SK-N-MC (cell line): ENCODE data around the gene NAA15.

Experiments used
- DNase-seq: peaks from one replicate; pipeline ENCODE4 v3.0.0-alpha.2; 2011; ENCODE audit warnings: low read depth, low spot score
- H3K27ac ChIP-seq: fragments of 200-600 bp; sonication (generic); 2 replicates; pipeline ENCODE4 v1.5.1; 2016; ENCODE audit warnings: mixed run types
- H3K36me3 ChIP-seq: fragments of 200-600 bp; sonication (generic); 2 replicates; pipeline ENCODE4 v1.6.1; 2017; ENCODE audit warnings: antibody characterized with exemption, low read length, mixed read lengths; ENCODE audit not compliant: insufficient read depth
- H3K4me3 ChIP-seq: fragments of 200-600 bp; sonication (generic); 2 replicates; pipeline ENCODE4 v1.5.1; 2016
- H3K9ac ChIP-seq: fragments of 200-600 bp; sonication (generic); 2 replicates; pipeline ENCODE4 v1.8.0; 2017; ENCODE audit warnings: mixed run types, mixed read lengths; ENCODE audit not compliant: insufficient read length
- H3K9me3 ChIP-seq: fragments of 200-600 bp; sonication (generic); 2 replicates; pipeline ENCODE4 v1.6.1; 2017; ENCODE audit warnings: low read depth, mild to moderate bottlenecking, antibody characterized with exemption, low read length, moderate library complexity, mixed read lengths
- EZH2 ChIP-seq: fragments of 200-600 bp; sonication (generic); IDR thresholded peaks from one replicate; pipeline ENCODE4 v1.6.1; 2017; ENCODE audit warnings: antibody characterized with exemption
- FOXP2 ChIP-seq: optimal IDR thresholded peaks from 2 replicates; pipeline ENCODE3; 2011; ENCODE audit warnings: mild to moderate bottlenecking, moderate library complexity; ENCODE audit not compliant: insufficient read depth; ENCODE audit errors: extremely low read length, control extremely low read depth
- POLR2AphosphoS5 ChIP-seq: IDR thresholded peaks from 2 replicates; pipeline ENCODE4 v1.6.1; 2012; ENCODE audit warnings: mild to moderate bottlenecking, low read depth, low read length, borderline replicate concordance

The NAA15 gene

GRCh38 chr4:139274790-139275189 is 26.5 kb upstream of the NAA15 start:
- Histone ChIP-seq H3K4me3 (no peak overlapping the region), H3K9ac (no peak overlapping the region), H3K27ac (no peak overlapping the region), H3K36me3 (no peaks in the 10 kb centered on the region), H3K9me3 (no peaks in the 10 kb centered on the region)
- DNase-seq: no peak
- no peak for TF ChIP-seq FOXP2
- TF ChIP-seq POLR2AphosphoS5: no peak
- no peak for TF ChIP-seq EZH2

- no peak overlapping the region for H3K4me3 ChIP-seq
- H3K9ac ChIP-seq: no peak overlapping the region
- no peaks in the 10 kb centered on the region for H3K36me3 ChIP-seq
- H3K27ac ChIP-seq: no peak overlapping the region
- peak; percentile 57 for DNase-seq
- TF ChIP-seq FOXP2 (no peak), POLR2AphosphoS5 (no peak), EZH2 (no peak)
- no peaks in the 10 kb centered on the region for H3K9me3 ChIP-seq
Measured at GRCh38 chr4:139275281-139275735, 26.0 kb upstream of the NAA15 start.

- Histone ChIP-seq H3K9ac (no peak overlapping the region), H3K4me3 (no peak overlapping the region), H3K27ac (no peak overlapping the region)
Measured at GRCh38 chr4:139278485-139278884, 22.8 kb upstream of the NAA15 start.

DNA sequence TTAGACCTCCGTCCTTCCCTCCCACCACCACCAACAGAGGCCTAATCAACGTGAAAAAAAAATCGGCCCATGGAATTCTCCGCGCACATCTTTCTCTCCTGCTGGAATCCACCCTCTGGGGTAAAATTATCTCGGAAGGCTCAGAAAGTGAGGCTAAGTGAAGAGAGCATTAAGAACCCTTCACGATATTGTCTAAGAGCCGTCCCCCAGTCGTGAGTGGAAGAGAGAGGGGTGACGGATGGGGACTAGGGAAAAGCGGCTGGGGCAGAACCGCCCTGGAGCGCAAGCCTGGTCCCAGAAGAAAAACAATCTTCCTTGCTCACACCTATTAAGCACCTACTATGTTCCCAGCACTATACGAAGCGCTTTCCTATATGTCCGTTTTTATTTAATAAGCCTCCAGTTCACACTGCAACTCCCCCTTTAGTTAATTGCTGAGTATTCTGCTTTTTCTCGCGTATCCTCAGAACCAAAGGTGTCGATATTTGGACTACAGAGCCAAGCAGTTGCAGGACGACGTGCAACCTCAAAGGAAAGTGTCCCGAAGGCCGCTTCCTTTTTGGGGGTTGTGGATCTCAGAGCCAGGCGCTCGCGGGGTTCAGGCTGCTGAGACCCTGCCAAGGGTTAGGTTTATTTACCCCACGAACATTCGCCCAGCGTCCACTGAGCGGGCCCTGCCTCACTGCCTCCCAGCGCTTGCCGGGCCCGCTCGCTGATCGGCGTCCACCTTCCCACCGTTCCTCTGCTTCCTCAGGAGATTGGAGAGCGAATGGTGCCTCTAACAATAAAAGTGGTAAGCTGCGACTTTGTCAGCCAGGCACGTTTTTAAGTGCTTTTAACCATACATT is 22.2 kb upstream of the NAA15 start:
- Histone ChIP-seq H3K27ac (no peak overlapping the region), H3K9me3 (no peaks in the 10 kb centered on the region), H3K4me3 (no peak overlapping the region), H3K9ac (no peak overlapping the region), H3K36me3 (no peaks in the 10 kb centered on the region)
- DNase-seq: no peak
- TF ChIP-seq EZH2: no peak
- no peak for TF ChIP-seq POLR2AphosphoS5

More at GRCh38 chr4:139278485-139278884, 22.8 kb upstream of the NAA15 start:
- Histone ChIP-seq H3K36me3 (no peaks in the 10 kb centered on the region), H3K9me3 (no peaks in the 10 kb centered on the region)
- DNase-seq: no peak
- no peak for TF ChIP-seq FOXP2
- TF ChIP-seq EZH2: no peak
- TF ChIP-seq POLR2AphosphoS5: no peak

GRCh38 chr4:139279760-139280620 is 21.3 kb upstream of the NAA15 start, which contains the start of gene MGARP:
MGARP (minus strand) TSS chr4:139280225; CDS start chr4:139280158, 67 bp downstream.
- H3K27ac ChIP-seq: no peak within 1 kb of the TSS
- no peaks in the 10 kb centered on the region for H3K36me3 ChIP-seq
- H3K9ac ChIP-seq: no peak within 1 kb of the TSS
- H3K9me3 ChIP-seq: no peaks in the 10 kb centered on the region
- TF ChIP-seq EZH2: no peak
- TF ChIP-seq POLR2AphosphoS5: no peak
- no peak for TF ChIP-seq FOXP2
- no peak within 1 kb of the TSS for H3K4me3 ChIP-seq
- DNase-seq: no peak

GRCh38 chr4:139282065-139282720 is 19.1 kb upstream of the NAA15 start:
- Histone ChIP-seq H3K36me3 (no peaks in the 10 kb centered on the region), H3K27ac (no peak overlapping the region)

GRCh38 chr4:139282721-139283075 is 18.6 kb upstream of the NAA15 start:
- H3K36me3 ChIP-seq: no peaks in the 10 kb centered on the region
- no peak overlapping the region for H3K27ac ChIP-seq
- no peak overlapping the region for H3K4me3 ChIP-seq
- TF ChIP-seq FOXP2 (no peak), POLR2AphosphoS5 (no peak), EZH2 (no peak)
- H3K9me3 ChIP-seq: no peaks in the 10 kb centered on the region
- DNase-seq: no peak
- no peak overlapping the region for H3K9ac ChIP-seq

More at GRCh38 chr4:139282065-139282720, 19.1 kb upstream of the NAA15 start:
- Histone ChIP-seq H3K9me3 (no peaks in the 10 kb centered on the region), H3K4me3 (no peak overlapping the region), H3K9ac (no peak overlapping the region)
- no peak for DNase-seq
- TF ChIP-seq FOXP2 (no peak), POLR2AphosphoS5 (no peak), EZH2 (no peak)

DNA sequence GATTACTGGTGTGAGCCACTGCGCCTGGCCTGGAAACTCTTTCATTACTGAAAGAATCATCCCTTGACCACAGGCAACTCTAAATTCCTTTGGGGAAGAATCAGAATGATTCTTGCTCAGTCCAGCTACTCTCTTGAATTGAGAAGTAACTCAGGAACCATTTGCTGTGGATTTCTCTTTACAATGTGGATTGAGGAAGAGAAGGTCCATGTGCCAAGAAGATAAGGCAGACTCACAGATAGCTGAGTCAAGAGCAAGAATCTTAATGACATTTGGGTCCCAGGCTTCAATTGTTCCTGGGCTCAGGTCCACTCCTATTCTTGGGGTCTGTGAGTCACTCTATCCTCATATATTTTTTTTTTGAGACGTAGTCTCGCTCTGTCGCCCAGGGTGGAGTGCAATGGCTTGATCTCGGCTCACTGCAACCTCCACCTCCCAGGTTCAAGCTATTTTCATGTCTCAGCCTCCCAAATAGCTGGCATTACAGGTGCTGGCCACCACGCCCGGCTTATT is 15.1 kb upstream of the NAA15 start:
- Histone ChIP-seq H3K27ac (no peak overlapping the region), H3K4me3 (no peak overlapping the region)
- TF ChIP-seq POLR2AphosphoS5: no peak
- no peak for TF ChIP-seq EZH2
- TF ChIP-seq FOXP2: no peak

More for the DNA sequence above, 15.1 kb upstream of the NAA15 start:
- no peak for DNase-seq
- H3K9ac ChIP-seq: no peak overlapping the region
- H3K36me3 ChIP-seq: peaks cover 19% of the 10 kb centered on the region
- no peaks in the 10 kb centered on the region for H3K9me3 ChIP-seq
